MCF 10A (cell line): ENCODE data around the gene TPRX1. TPM values are rescaled to one million over a fixed set of nuclear protein-coding genes. Genes with fewer than 3 reads are reported as not detected.

Source experiments
- BruUV-seq: library from RNA; stranded (reverse); fragments of 400-500 nt; replicated peaks from 2 replicates; lab custom pipeline; 2021; lab: Mats Ljungman, UMichigan
- CTCF ChIA-PET: fragments of 300-600 bp; sonication (Branson Sonifier 250); formaldehyde crosslinking; extraction: SDS; loops from one replicate; lab custom pipeline; 2021; ENCODE audit warnings: antibody characterized with exemption, inconsistent platforms; lab: Yijun Ruan, JAX
- POLR2A ChIA-PET: fragments of 300-600, 350-650 bp; sonication (Branson Sonifier 250); formaldehyde crosslinking; extraction: SDS; loops from one replicate; lab custom pipeline; 2020; ENCODE audit warnings: antibody characterized with exemption, inconsistent platforms; lab: Yijun Ruan, JAX
- DNase-seq: peaks from one replicate; pipeline ENCODE4 v3.0.0-alpha.2; 2018; ENCODE audit not compliant: unreplicated experiment
- H3K27ac Mint-ChIP-seq: one replicate; pipeline ENCODE4 v1.8.0; 2022; ENCODE audit warnings: mild to moderate bottlenecking, low read depth, mixed read lengths; ENCODE audit not compliant: unreplicated experiment
- H3K27me3 Mint-ChIP-seq: one replicate; pipeline ENCODE4 v1.8.0; 2022; ENCODE audit warnings: mixed read lengths; ENCODE audit not compliant: insufficient read depth, unreplicated experiment
- H3K36me3 Mint-ChIP-seq: one replicate; pipeline ENCODE4 v1.8.0; 2022; ENCODE audit warnings: mild to moderate bottlenecking, moderate library complexity, mixed read lengths; ENCODE audit not compliant: insufficient read depth, unreplicated experiment
- H3K4me1 Mint-ChIP-seq: one replicate; pipeline ENCODE4 v1.8.0; 2022; ENCODE audit warnings: mixed read lengths; ENCODE audit not compliant: insufficient read depth, unreplicated experiment
- H3K4me3 Mint-ChIP-seq: one replicate; pipeline ENCODE4 v1.8.0; 2022; ENCODE audit warnings: mild to moderate bottlenecking, moderate library complexity, mixed read lengths; ENCODE audit not compliant: unreplicated experiment
- H3K9me3 Mint-ChIP-seq: one replicate; pipeline ENCODE4 v1.8.0; 2022; ENCODE audit warnings: mixed read lengths; ENCODE audit not compliant: unreplicated experiment
- intact Hi-C: fragments of 100-400 bp; cut with micrococcal nuclease; formaldehyde crosslinking; loops from 2 replicates; pipeline ENCODE4 v1.14.1; 2022
- total RNA-seq: library from RNA; stranded (reverse); gene quantifications from 2 replicates; pipeline ENCODE4 v1.2.3, GENCODE V29; 2022
- TF ChIP-seq, protein P1 (sequence below): fragments of 200-600 bp; IDR thresholded peaks from one replicate; pipeline ENCODE4 v1.8.0; 2022; ENCODE audit warnings: antibody characterized with exemption, mild to moderate bottlenecking; ENCODE audit not compliant: unreplicated experiment

Gene TPRX1
- total RNA-seq, 1 experiment from 2014 or later, result not detected

DNA sequence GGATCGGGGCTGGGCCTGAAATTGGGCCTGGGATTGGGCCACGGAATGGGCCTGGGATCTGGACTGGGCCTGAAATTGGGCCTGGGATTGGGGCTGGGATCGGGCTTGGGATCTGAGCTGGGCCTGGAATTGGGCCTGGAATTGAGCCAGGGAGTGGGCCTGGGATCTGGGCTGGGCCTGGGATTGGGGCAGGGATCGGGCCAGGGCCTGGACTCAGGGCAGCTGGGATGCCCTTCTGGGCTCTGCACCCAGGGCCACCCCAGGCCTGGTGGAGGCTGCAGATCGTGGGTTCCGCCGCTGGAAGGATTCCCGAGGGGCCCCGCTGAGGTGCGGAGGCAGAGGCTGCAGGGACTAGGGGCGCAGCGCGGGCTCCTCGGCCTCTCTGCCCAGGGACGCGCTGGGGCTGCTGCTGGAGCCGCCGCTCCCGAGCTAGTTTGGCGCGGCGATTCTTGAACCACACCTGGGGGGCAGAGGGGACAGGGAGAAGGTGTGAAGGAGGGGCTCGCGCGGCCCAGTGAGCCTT is 1.8 kb downstream of the TPRX1 start:
- H3K27me3 Mint-ChIP-seq, result no peaks in the 10 kb centered on the region
- CTCF ChIA-PET, result no interaction called here
- no peak overlapping the region for H3K4me3 Mint-ChIP-seq
- intact Hi-C loops, result no loop called here
- peaks cover 4% of the 10 kb centered on the region for H3K36me3 Mint-ChIP-seq
- DNase-seq, result no peak
- POLR2A ChIA-PET, result no interaction called here
- no peaks in the 10 kb centered on the region for H3K9me3 Mint-ChIP-seq
- BruUV-seq, result no TSS peak
- TF ChIP-seq, protein P1, sequence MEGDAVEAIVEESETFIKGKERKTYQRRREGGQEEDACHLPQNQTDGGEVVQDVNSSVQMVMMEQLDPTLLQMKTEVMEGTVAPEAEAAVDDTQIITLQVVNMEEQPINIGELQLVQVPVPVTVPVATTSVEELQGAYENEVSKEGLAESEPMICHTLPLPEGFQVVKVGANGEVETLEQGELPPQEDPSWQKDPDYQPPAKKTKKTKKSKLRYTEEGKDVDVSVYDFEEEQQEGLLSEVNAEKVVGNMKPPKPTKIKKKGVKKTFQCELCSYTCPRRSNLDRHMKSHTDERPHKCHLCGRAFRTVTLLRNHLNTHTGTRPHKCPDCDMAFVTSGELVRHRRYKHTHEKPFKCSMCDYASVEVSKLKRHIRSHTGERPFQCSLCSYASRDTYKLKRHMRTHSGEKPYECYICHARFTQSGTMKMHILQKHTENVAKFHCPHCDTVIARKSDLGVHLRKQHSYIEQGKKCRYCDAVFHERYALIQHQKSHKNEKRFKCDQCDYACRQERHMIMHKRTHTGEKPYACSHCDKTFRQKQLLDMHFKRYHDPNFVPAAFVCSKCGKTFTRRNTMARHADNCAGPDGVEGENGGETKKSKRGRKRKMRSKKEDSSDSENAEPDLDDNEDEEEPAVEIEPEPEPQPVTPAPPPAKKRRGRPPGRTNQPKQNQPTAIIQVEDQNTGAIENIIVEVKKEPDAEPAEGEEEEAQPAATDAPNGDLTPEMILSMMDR, result no peak
- H3K4me1 Mint-ChIP-seq, result no peaks in the 10 kb centered on the region
- no peak overlapping the region for H3K27ac Mint-ChIP-seq

DNA sequence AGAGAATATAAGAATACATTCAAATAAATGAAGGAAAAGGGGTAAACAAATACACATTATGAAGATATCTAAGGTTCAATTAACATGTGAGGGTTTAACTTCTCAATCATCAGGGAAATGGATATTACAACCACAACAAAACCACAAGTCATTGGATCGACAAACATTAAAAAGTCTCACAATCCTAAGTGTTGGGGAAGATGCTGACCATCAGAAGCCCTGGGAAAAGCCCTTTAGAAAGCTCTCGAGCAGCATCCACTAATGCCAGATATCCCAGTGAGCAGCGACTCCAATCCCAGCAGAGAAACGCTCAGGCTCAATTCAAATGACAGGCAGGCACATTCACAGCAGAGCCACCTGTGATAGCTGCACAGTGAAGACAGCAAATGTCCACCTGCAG is 3.1 kb downstream of the TPRX1 start:
- Mint-ChIP-seq H3K27ac (peak overlapping the region; percentile 54), H3K9me3 (no peaks in the 10 kb centered on the region), H3K4me1 (no peaks in the 10 kb centered on the region), H3K36me3 (peaks cover 4% of the 10 kb centered on the region), H3K4me3 (no peak overlapping the region), H3K27me3 (no peaks in the 10 kb centered on the region)
- CTCF ChIA-PET, result interaction anchor here (0.6 to 1.0 kb wide), 2 partner anchors 11 to 36 kb away, joined by 3 read pairs; no protein-coding TSS in a partner anchor
- no TSS peak for BruUV-seq
- TF ChIP-seq, protein P1, result no peak
- intact Hi-C loops, result no loop called here
- DNase-seq, result no peak
- POLR2A ChIA-PET, result no interaction called here

DNA sequence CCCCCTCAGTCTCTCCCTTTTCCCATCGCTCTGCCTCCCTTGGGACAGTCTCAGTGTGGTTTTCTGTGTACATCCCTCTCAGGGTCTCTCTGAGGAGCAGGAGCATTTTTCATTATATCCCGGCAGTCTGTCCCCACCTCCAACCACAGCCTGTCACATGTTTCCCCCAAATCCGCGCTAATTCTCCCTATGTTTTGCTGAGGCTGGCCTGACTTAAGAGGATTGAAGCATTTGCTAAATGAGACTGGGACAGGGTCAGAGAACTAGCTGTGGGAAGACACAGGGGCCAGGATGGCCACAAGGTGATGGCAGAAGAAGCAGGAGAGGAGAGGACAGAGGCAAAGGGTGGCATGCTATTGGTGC is 5.5 kb downstream of the TPRX1 start:
- no peaks in the 10 kb centered on the region for H3K4me1 Mint-ChIP-seq
- intact Hi-C loops, result no loop called here
- ChIA-PET CTCF (interaction anchor here (0.7 to 2.9 kb wide), 4 partner anchors 8 to 70 kb away, joined by 3 to 14 read pairs (median 4); no protein-coding TSS in a partner anchor), POLR2A (no interaction called here)
- no peaks in the 10 kb centered on the region for H3K36me3 Mint-ChIP-seq
- H3K9me3 Mint-ChIP-seq, result no peaks in the 10 kb centered on the region
- DNase-seq, result no peak
- no peak overlapping the region for H3K27ac Mint-ChIP-seq
- no TSS peak for BruUV-seq
- no peak overlapping the region for H3K4me3 Mint-ChIP-seq
- TF ChIP-seq, protein P1, result no peak
- no peaks in the 10 kb centered on the region for H3K27me3 Mint-ChIP-seq

DNA sequence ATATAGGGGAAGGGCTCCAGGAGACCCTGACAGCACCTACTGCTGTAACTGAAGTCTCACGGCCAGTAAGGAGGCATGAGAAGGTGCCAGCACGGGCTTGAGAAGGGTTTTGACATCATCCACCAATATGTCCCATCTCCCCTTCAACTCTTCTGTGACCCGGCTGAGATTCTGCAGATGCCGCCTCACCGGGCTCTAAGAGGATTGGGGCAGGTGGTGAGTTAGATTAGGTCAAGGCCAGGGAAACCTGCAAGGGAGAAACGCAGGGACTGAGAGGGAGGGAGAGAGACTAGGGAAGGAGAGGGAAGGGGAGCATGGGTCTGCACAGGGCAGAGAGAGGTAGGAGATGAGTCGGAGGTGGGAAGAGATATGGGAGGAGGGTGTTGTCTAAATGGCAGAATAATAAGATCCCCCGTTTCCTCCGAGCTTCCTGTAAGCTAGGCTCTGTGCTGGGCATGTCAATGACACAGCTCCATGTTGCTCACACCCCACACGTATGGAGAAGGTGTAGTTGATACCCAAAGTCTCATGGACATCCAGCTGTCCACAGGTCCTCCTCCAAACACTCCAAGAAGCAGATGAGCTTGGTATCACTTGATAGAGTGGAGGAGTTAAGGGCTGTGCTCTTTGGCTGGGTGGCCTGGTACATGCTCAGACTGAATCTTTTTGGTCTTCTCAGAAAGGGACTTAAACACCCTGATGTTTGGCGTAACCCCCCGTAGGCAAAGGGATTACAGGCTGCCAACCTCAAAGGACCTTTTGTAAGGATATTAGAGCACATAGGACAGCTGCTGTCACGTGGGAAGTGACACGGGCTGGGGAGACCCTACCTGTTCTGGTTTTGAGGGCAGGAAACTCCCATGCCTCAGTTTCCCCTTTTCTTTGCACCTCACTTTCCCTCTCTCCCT is 6.1 kb downstream of the TPRX1 start:
- Mint-ChIP-seq H3K4me1 (no peaks in the 10 kb centered on the region), H3K27ac (no peak overlapping the region), H3K9me3 (no peaks in the 10 kb centered on the region), H3K27me3 (no peaks in the 10 kb centered on the region), H3K36me3 (no peaks in the 10 kb centered on the region), H3K4me3 (no peak overlapping the region)
- POLR2A ChIA-PET, result no interaction called here
- DNase-seq, result no peak
- CTCF ChIA-PET, result interaction anchor here (1.0 to 2.9 kb wide), 2 partner anchors 8 to 16 kb away, joined by 4 to 14 read pairs; no protein-coding TSS in a partner anchor
- intact Hi-C loops, result no loop called here
- TF ChIP-seq, protein P1, result no peak
- BruUV-seq, result no TSS peak
